Omental fat pad (tissue), 4 donors: ENCODE measurements around the gene UBE2E2. TPM values are rescaled to one million over a fixed set of nuclear protein-coding genes. Genes with fewer than 3 reads are reported as not detected.

Experiments
- ATAC-seq: fragments of 150-250 bp; one replicate; pipeline ENCODE4 v1.9.1; 2016; ENCODE audit warnings: mild to moderate bottlenecking, moderate library complexity; ENCODE audit not compliant: low FRiP score
- DNase-seq: peaks from one replicate; pipeline ENCODE4 v3.0.0-alpha.2; 2019; ENCODE audit warnings: low spot score
- CTCF ChIP-seq, 3 donors: fragments of 450-650 bp; IDR thresholded peaks; one replicate each; pipeline ENCODE4 v1.5.1; 2016 to 2017; ENCODE audit warnings: antibody characterized with exemption in 3 of 3, mild to moderate bottlenecking in 3 of 3, moderate library complexity in 2 of 3
- total RNA-seq, 4 donors: library from RNA; depleted of rRNA; stranded (reverse); fragments of >200 nt; gene quantifications; one replicate each; pipeline ENCODE4 v1.1.0, GENCODE V29; 2016

The UBE2E2 gene
- total RNA-seq, 4 donors from 2014 or later = 25.9 to 93.4 (median 73.9) TPM

- no peak for TF ChIP-seq CTCF (IDR thresholded peaks at IDR 0.05)
- DNase-seq = no peak
- no peak for ATAC-seq
Observed at GRCh38 chr3:23494967-23495366, 291.8 kb downstream of the UBE2E2 start.

- no peak for TF ChIP-seq CTCF (IDR thresholded peaks at IDR 0.05)
- DNase-seq (no peak), ATAC-seq (peak; percentile 59)
Observed at GRCh38 chr3:23495507-23495906, 292.4 kb downstream of the UBE2E2 start.

- no peak for TF ChIP-seq CTCF (IDR thresholded peaks at IDR 0.05)
- DNase-seq (no peak), ATAC-seq (no peak)
Observed at GRCh38 chr3:23496165-23496564, 293.0 kb downstream of the UBE2E2 start.

- no peak for ATAC-seq
- TF ChIP-seq CTCF (IDR thresholded peaks at IDR 0.05) = no peak
- no peak for DNase-seq
Observed at GRCh38 chr3:23497156-23497555, 294.0 kb downstream of the UBE2E2 start.

- DNase-seq (no peak), ATAC-seq (no peak)
- no peak for TF ChIP-seq CTCF (IDR thresholded peaks at IDR 0.05)
Observed at GRCh38 chr3:23501201-23501802, 298.2 kb downstream of the UBE2E2 start.

GRCh38 chr3:23508464-23508863, 305.3 kb downstream of the UBE2E2 start:
- no peak for ATAC-seq
- DNase-seq = no peak

More at GRCh38 chr3:23508464-23508863, 305.3 kb downstream of the UBE2E2 start:
- TF ChIP-seq CTCF (IDR thresholded peaks at IDR 0.05) = no peak
